ENCODE measurements around the gene ANKRD12.

ANKRD12 gene

GRCh38 chr18:9132628-9133027, 4.0 kb upstream of the ANKRD12 start:
- H3K4me3 ChIP-seq (ENCODE audit: low read length): no peak overlapping the region
- peaks cover 4% of the 10 kb centered on the region; the same call in 1 of the 2 replicates for H3K4me1 ChIP-seq (ENCODE audit: insufficient read depth, low read length)
- no peaks in the 10 kb centered on the region for H3K9me3 ChIP-seq (ENCODE audit: insufficient read depth, low read depth, low read length)
- no peaks in the 10 kb centered on the region for H3K27me3 ChIP-seq (ENCODE audit: insufficient read depth, low read length)
- H3K27ac ChIP-seq (ENCODE audit: low read length): no peak overlapping the region
- peaks cover 72% of the 10 kb centered on the region for H3K36me3 ChIP-seq (ENCODE audit: insufficient read depth, low read depth, low read length)
- H3K9ac ChIP-seq (ENCODE audit: low read depth, low read length): no peak overlapping the region

GRCh38 chr18:9133225-9133624, 3.4 kb upstream of the ANKRD12 start:
- no peaks in the 10 kb centered on the region for H3K27me3 ChIP-seq (ENCODE audit: insufficient read depth, low read length)
- no peak overlapping the region for H3K9ac ChIP-seq (ENCODE audit: low read depth, low read length)
- no peak overlapping the region for H3K4me3 ChIP-seq (ENCODE audit: low read length)
- no peaks in the 10 kb centered on the region for H3K9me3 ChIP-seq (ENCODE audit: insufficient read depth, low read depth, low read length)
- H3K36me3 ChIP-seq (ENCODE audit: insufficient read depth, low read depth, low read length): peaks cover 66% of the 10 kb centered on the region
- H3K27ac ChIP-seq (ENCODE audit: low read length): no peak overlapping the region
- H3K4me1 ChIP-seq (ENCODE audit: insufficient read depth, low read length): peaks cover 4% of the 10 kb centered on the region; the same call in 1 of the 2 replicates

DNA sequence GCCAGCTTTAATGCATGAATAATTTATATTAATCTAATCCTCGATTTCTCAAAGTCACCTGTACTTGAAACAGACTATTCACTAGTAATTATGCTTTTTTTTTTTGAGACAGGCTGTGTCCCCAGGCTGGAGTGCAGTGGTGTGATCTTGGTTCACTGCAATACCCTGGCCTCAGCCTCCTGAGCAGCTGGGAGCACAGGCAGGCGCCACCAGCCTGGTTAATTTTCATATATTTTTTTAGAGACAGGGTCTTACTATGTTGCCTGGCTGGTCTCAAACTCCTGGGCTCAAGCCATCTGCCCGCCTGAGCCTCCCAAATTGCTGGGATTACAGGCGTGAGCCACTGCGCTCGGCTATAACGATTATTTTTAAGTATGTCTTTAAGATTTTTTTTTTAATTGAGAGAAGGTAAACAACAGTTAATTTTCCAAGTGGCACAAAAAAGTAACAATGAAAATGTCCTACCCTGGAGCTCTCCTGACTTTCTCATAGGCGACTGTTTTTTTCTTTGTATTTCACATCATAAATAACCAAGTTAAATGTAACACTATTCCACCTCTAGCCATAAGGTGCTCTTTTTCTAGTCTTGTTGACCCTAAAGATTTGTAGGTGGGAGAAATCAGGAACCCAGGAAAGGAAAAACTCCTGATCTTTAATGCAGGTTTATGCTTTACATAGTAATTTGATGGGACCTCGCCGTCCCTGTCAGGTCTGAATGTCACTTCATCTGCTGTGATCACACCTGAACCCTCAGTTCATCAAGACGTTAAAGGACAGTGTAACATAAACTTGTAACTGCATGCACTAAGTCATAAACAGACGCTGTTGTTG, 1.3 kb upstream of the ANKRD12 start:
- peaks cover 45% of the 10 kb centered on the region for H3K36me3 ChIP-seq (ENCODE audit: insufficient read depth, low read depth, low read length)
- H3K27ac ChIP-seq (ENCODE audit: low read length): no peak overlapping the region
- peak overlapping the region; percentile 91 for H3K4me3 ChIP-seq (ENCODE audit: low read length)
- H3K9me3 ChIP-seq (ENCODE audit: insufficient read depth, low read depth, low read length): no peaks in the 10 kb centered on the region
- H3K27me3 ChIP-seq (ENCODE audit: insufficient read depth, low read length): no peaks in the 10 kb centered on the region
- H3K4me1 ChIP-seq (ENCODE audit: insufficient read depth, low read length): peaks cover 4% of the 10 kb centered on the region; the same call in 1 of the 2 replicates
- H3K9ac ChIP-seq (ENCODE audit: low read depth, low read length): peak overlapping the region; percentile 93; the same call in 1 of the 2 replicates

DNA sequence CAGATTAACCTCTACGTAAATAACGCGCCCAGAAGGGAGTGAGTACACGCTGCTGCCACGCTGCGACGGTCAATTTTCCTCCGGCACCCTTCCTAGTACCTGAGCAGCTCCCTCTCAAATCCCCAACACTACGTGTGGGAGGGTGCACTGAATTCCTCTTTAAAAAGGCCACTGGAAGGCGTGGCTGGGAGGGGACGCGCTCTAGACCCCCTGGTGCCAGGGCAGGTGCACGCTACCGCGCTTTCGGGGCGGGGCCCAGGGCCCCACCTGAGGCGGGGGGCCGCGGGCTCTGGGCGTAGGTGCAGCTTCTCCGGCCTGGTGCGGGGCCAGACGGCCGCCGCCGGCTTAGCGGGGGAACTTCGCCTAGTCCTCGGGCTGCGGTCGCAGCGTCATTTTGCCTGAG, 668 bp upstream of the ANKRD12 start:
- Histone ChIP-seq H3K9me3 (ENCODE audit: insufficient read depth, low read depth, low read length) (no peaks in the 10 kb centered on the region), H3K4me1 (ENCODE audit: insufficient read depth, low read length) (peaks cover 4% of the 10 kb centered on the region; the same call in 1 of the 2 replicates), H3K27me3 (ENCODE audit: insufficient read depth, low read length) (no peaks in the 10 kb centered on the region), H3K4me3 (ENCODE audit: low read length) (peak overlapping the region; percentile 91), H3K36me3 (ENCODE audit: insufficient read depth, low read depth, low read length) (peaks cover 39% of the 10 kb centered on the region), H3K9ac (ENCODE audit: low read depth, low read length) (peak overlapping the region; percentile 93), H3K27ac (ENCODE audit: low read length) (peak overlapping the region; percentile 78)

- H3K27ac ChIP-seq (ENCODE audit: low read length): no peak overlapping the region
- H3K4me3 ChIP-seq (ENCODE audit: low read length): peak overlapping the region; percentile 92
- peaks cover 4% of the 10 kb centered on the region; the same call in 1 of the 2 replicates for H3K4me1 ChIP-seq (ENCODE audit: insufficient read depth, low read length)
- H3K36me3 ChIP-seq (ENCODE audit: insufficient read depth, low read depth, low read length): peaks cover 24% of the 10 kb centered on the region
- H3K9ac ChIP-seq (ENCODE audit: low read depth, low read length): peak overlapping the region; percentile 79; the same call in 1 of the 2 replicates
- H3K27me3 ChIP-seq (ENCODE audit: insufficient read depth, low read length): no peaks in the 10 kb centered on the region
- H3K9me3 ChIP-seq (ENCODE audit: insufficient read depth, low read depth, low read length): no peaks in the 10 kb centered on the region
Observed at GRCh38 chr18:9137168-9138066, 836 bp downstream of the ANKRD12 start.

DNA sequence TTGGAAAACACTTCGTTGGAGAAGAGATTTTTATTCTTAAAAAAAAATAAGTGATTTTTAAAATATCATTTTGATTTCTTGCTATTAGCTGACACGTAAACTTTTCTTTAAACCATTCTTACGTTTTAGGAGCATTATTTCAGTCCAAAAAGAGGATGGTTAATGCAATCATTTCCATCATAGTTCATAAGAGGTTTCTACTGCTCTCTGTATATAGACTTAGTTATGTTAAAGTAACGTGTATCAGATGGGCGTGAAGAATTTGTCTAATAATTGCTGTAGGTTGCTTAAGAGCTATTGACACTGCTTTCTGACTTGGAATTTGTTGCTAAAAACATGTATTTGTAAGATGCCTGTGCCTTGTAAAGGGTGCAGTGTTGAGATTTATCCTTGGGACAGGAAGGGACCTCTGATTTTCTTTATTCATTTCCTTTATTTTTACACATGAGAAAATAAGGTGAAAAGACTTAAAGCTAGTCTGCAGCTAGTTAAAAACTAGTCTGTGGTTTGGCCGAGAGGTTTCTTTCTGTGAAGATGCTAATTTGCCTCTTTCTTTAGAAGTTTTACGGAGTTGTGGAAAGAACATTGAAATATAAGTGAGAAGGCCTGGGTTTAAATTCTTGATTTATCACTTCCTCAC, 2.9 kb downstream of the ANKRD12 start:
- Histone ChIP-seq H3K9me3 (ENCODE audit: insufficient read depth, low read depth, low read length) (no peaks in the 10 kb centered on the region), H3K4me3 (ENCODE audit: low read length) (no peak overlapping the region), H3K36me3 (ENCODE audit: insufficient read depth, low read depth, low read length) (peaks cover 5% of the 10 kb centered on the region; the same call in 1 of the 2 replicates), H3K9ac (ENCODE audit: low read depth, low read length) (no peak overlapping the region), H3K4me1 (ENCODE audit: insufficient read depth, low read length) (peaks cover 4% of the 10 kb centered on the region; the same call in 1 of the 2 replicates), H3K27me3 (ENCODE audit: insufficient read depth, low read length) (no peaks in the 10 kb centered on the region), H3K27ac (ENCODE audit: low read length) (no peak overlapping the region)

- no peaks in the 10 kb centered on the region for H3K36me3 ChIP-seq (ENCODE audit: insufficient read depth, low read depth, low read length)
- no peak overlapping the region for H3K4me3 ChIP-seq (ENCODE audit: low read length)
- H3K9me3 ChIP-seq (ENCODE audit: insufficient read depth, low read depth, low read length): no peaks in the 10 kb centered on the region
- H3K4me1 ChIP-seq (ENCODE audit: insufficient read depth, low read length): no peaks in the 10 kb centered on the region
- H3K27ac ChIP-seq (ENCODE audit: low read length): no peak overlapping the region
- H3K9ac ChIP-seq (ENCODE audit: low read depth, low read length): no peak overlapping the region
- no peaks in the 10 kb centered on the region for H3K27me3 ChIP-seq (ENCODE audit: insufficient read depth, low read length)
Observed at GRCh38 chr18:9140381-9140780, 3.8 kb downstream of the ANKRD12 start.

DNA sequence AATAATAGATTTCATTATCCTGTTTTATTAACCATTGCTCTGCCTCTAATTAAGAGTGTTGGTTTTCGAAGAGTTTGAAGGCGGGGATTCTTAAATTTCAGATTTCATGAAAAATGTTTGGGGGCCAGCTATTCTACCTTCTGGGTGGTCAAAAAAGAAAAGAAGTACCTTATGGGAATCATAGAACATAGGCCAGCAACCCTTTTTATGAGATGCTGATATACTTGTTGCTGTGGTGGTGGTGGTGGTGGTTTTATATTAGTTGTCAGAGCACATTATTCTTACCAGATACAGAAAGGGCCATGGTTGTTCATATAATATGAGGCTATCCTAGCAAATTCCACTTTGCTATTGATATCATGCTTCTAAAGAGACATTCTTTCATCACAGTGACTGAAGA, 4.4 kb downstream of the ANKRD12 start:
- Histone ChIP-seq H3K4me1 (ENCODE audit: insufficient read depth, low read length) (no peaks in the 10 kb centered on the region), H3K4me3 (ENCODE audit: low read length) (no peak overlapping the region), H3K9ac (ENCODE audit: low read depth, low read length) (no peak overlapping the region), H3K27ac (ENCODE audit: low read length) (no peak overlapping the region), H3K27me3 (ENCODE audit: insufficient read depth, low read length) (no peaks in the 10 kb centered on the region), H3K36me3 (ENCODE audit: insufficient read depth, low read depth, low read length) (no peaks in the 10 kb centered on the region), H3K9me3 (ENCODE audit: insufficient read depth, low read depth, low read length) (no peaks in the 10 kb centered on the region)

DNA sequence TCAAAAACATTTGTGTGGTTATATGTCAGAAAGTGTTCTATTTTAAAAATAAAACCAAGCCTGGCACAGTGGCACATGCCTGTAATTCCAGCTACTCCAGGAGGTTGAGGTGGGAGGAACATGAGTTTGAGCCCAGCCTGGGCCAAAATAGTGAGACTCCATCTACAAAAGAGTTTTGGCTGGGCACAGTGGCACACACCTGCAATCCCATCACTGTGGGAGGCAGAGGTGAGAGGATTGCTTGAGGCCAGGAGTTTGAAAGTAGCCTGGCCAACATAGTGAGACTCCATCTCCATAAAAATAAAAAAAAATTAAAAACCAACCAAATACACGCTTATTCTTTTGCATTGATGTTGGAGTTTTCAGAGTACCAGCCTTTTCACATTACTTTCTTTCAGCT, 9.6 kb downstream of the ANKRD12 start:
- H3K4me1 ChIP-seq (ENCODE audit: insufficient read depth, low read length): no peaks in the 10 kb centered on the region
- no peaks in the 10 kb centered on the region for H3K9me3 ChIP-seq (ENCODE audit: insufficient read depth, low read depth, low read length)
- H3K9ac ChIP-seq (ENCODE audit: low read depth, low read length): no peak overlapping the region
- no peak overlapping the region for H3K4me3 ChIP-seq (ENCODE audit: low read length)
- H3K27me3 ChIP-seq (ENCODE audit: insufficient read depth, low read length): no peaks in the 10 kb centered on the region
- H3K27ac ChIP-seq (ENCODE audit: low read length): no peak overlapping the region
- H3K36me3 ChIP-seq (ENCODE audit: insufficient read depth, low read depth, low read length): no peaks in the 10 kb centered on the region

GRCh38 chr18:9147440-9148202, 11.0 kb downstream of the ANKRD12 start:
- no peaks in the 10 kb centered on the region for H3K9me3 ChIP-seq (ENCODE audit: insufficient read depth, low read depth, low read length)
- H3K27ac ChIP-seq (ENCODE audit: low read length): no peak overlapping the region
- H3K36me3 ChIP-seq (ENCODE audit: insufficient read depth, low read depth, low read length): no peaks in the 10 kb centered on the region
- H3K27me3 ChIP-seq (ENCODE audit: insufficient read depth, low read length): no peaks in the 10 kb centered on the region
- no peak overlapping the region for H3K4me3 ChIP-seq (ENCODE audit: low read length)
- no peaks in the 10 kb centered on the region for H3K4me1 ChIP-seq (ENCODE audit: insufficient read depth, low read length)
- H3K9ac ChIP-seq (ENCODE audit: low read depth, low read length): no peak overlapping the region

- Histone ChIP-seq H3K27me3 (ENCODE audit: insufficient read depth, low read length) (no peaks in the 10 kb centered on the region), H3K9ac (ENCODE audit: low read depth, low read length) (no peak overlapping the region), H3K27ac (ENCODE audit: low read length) (no peak overlapping the region), H3K4me3 (ENCODE audit: low read length) (no peak overlapping the region), H3K4me1 (ENCODE audit: insufficient read depth, low read length) (no peaks in the 10 kb centered on the region), H3K9me3 (ENCODE audit: insufficient read depth, low read depth, low read length) (no peaks in the 10 kb centered on the region), H3K36me3 (ENCODE audit: insufficient read depth, low read depth, low read length) (no peaks in the 10 kb centered on the region)
Observed at GRCh38 chr18:9148203-9148552, 11.6 kb downstream of the ANKRD12 start.

Measured in iPS-20b (cell line).